Mucosa of gallbladder (tissue), 1 donor: ENCODE data around the gene KRTAP9-2. TPM values are rescaled to one million over a fixed set of nuclear protein-coding genes. Genes with fewer than 3 reads are reported as not detected.
"Not testable (repeated sequence)": the region's sequence is repeated elsewhere in the genome, so short reads cannot be mapped to it uniquely, and the experiment has no call there.

Experiments
- DNase-seq: peaks from one replicate; pipeline ENCODE4 v3.0.0-alpha.2; 2020; ENCODE audit warnings: low spot score
- total RNA-seq: library from RNA; stranded (reverse); gene quantifications from one replicate; pipeline ENCODE4 v1.2.1, GENCODE V29; 2021
- donor health status: DM: no; HTN: no; CAD: no.

The KRTAP9-2 gene
- total RNA-seq, 1 donor from 2014 or later, result not detected

GRCh38 chr17:41237116-41237515 is 10.7 kb downstream of the KRTAP9-2 start:
- not testable (repeated sequence) for DNase-seq

GRCh38 chr17:41237949-41238437 is 11.5 kb downstream of the KRTAP9-2 start, which contains the start of gene KRTAP9-8:
KRTAP9-8 (plus strand) TSS chr17:41237999; CDS start chr17:41238052, 53 bp downstream.
- DNase-seq, result not testable (repeated sequence)

GRCh38 chr17:41246995-41247787 is 20.7 kb downstream of the KRTAP9-2 start:
- not testable (repeated sequence) for DNase-seq

GRCh38 chr17:41249637-41250240 is 23.3 kb downstream of the KRTAP9-2 start, which contains the start of gene KRTAP9-4:
KRTAP9-4 (plus strand) TSS chr17:41249687; CDS start chr17:41249721, 34 bp downstream.
- DNase-seq, result not testable (repeated sequence)

- DNase-seq, result no peak
Measured at GRCh38 chr17:41251261-41251660, 24.8 kb downstream of the KRTAP9-2 start.

GRCh38 chr17:41254861-41255260 is 28.4 kb downstream of the KRTAP9-2 start:
- DNase-seq, result no peak

GRCh38 chr17:41255381-41256290 is 29.2 kb downstream of the KRTAP9-2 start, which contains the start of gene KRTAP9-9:
KRTAP9-9 (plus strand) TSS chr17:41255384.
- not testable (repeated sequence) for DNase-seq

GRCh38 chr17:41256291-41256685 is 29.8 kb downstream of the KRTAP9-2 start:
- DNase-seq, result no peak

- no peak for DNase-seq
Measured at GRCh38 chr17:41258406-41258805, 32.0 kb downstream of the KRTAP9-2 start.

GRCh38 chr17:41263212-41263611 is 36.8 kb downstream of the KRTAP9-2 start:
- DNase-seq, result no peak

- no peak for DNase-seq
Measured at GRCh38 chr17:41264599-41264998, 38.2 kb downstream of the KRTAP9-2 start.

GRCh38 chr17:41265078-41265477 is 38.6 kb downstream of the KRTAP9-2 start, which contains the start of gene KRTAP9-6:
KRTAP9-6 (plus strand) TSS chr17:41265378; CDS start chr17:41265378, 0 bp downstream.
- no peak for DNase-seq

GRCh38 chr17:41267711-41268110 is 41.3 kb downstream of the KRTAP9-2 start:
- DNase-seq, result no peak

GRCh38 chr17:41271323-41271722 is 44.9 kb downstream of the KRTAP9-2 start:
- not testable (repeated sequence) for DNase-seq

- no peak for DNase-seq
Measured at GRCh38 chr17:41271858-41272257, 45.4 kb downstream of the KRTAP9-2 start.

- not testable (repeated sequence) for DNase-seq
Measured at GRCh38 chr17:41275648-41276190, 49.3 kb downstream of the KRTAP9-2 start, which contains the start of gene KRTAP9-7. KRTAP9-7 (plus strand) TSS chr17:41275698; CDS start chr17:41275698, 0 bp downstream.

Other genes with a start within 250 kb of the KRTAP9-2 start
- not detected for gene KRT40, start 242.3 kb upstream of the KRTAP9-2 start, total RNA-seq
- not detected for gene KRTAP3-3, start 232.5 kb upstream of the KRTAP9-2 start, total RNA-seq
- gene KRTAP3-2, start 226.7 kb upstream of the KRTAP9-2 start, total RNA-seq, result not detected
- gene KRTAP3-1, start 217.5 kb upstream of the KRTAP9-2 start, total RNA-seq, result not detected
- not detected for gene KRTAP1-5, start 199.4 kb upstream of the KRTAP9-2 start, total RNA-seq
- not detected for gene KRTAP1-4, start 196.5 kb upstream of the KRTAP9-2 start, total RNA-seq
- gene KRTAP1-3, start 191.8 kb upstream of the KRTAP9-2 start, total RNA-seq, result not detected
- not detected for gene KRTAP1-1, start 185.2 kb upstream of the KRTAP9-2 start, total RNA-seq
- not detected for gene KRTAP2-1, start 179.3 kb upstream of the KRTAP9-2 start, total RNA-seq
- gene KRTAP2-2, start 171.4 kb upstream of the KRTAP9-2 start, total RNA-seq, result not detected
- gene KRTAP2-3, start 166.5 kb upstream of the KRTAP9-2 start, total RNA-seq, result not detected
- not detected for gene KRTAP2-4, start 160.8 kb upstream of the KRTAP9-2 start, total RNA-seq
- not detected for gene KRTAP4-7, start 142.5 kb upstream of the KRTAP9-2 start, total RNA-seq
- gene KRTAP4-8, start 128.5 kb upstream of the KRTAP9-2 start, total RNA-seq, result not detected
- gene KRTAP4-16, start 124.4 kb upstream of the KRTAP9-2 start, total RNA-seq, result not detected
- gene KRTAP4-9, start 121.3 kb upstream of the KRTAP9-2 start, total RNA-seq, result not detected
- not detected for gene KRTAP4-11, start 108.3 kb upstream of the KRTAP9-2 start, total RNA-seq
- not detected for gene KRTAP4-12, start 102.5 kb upstream of the KRTAP9-2 start, total RNA-seq
- gene KRTAP4-6, start 86.1 kb upstream of the KRTAP9-2 start, total RNA-seq, result not detected
- not detected for gene KRTAP4-5, start 76.8 kb upstream of the KRTAP9-2 start, total RNA-seq
- gene KRTAP4-4, start 65.9 kb upstream of the KRTAP9-2 start, total RNA-seq, result not detected
- not detected for gene KRTAP4-3, start 58.4 kb upstream of the KRTAP9-2 start, total RNA-seq
- gene KRTAP4-2, start 48.4 kb upstream of the KRTAP9-2 start, total RNA-seq, result not detected
- gene KRTAP4-1, start 41.7 kb upstream of the KRTAP9-2 start, total RNA-seq, result not detected
- not detected for gene KRTAP9-1, start 36.8 kb upstream of the KRTAP9-2 start, total RNA-seq
- gene KRTAP9-3, start 5.8 kb downstream of the KRTAP9-2 start, total RNA-seq, result not detected
- gene KRTAP9-8, start 11.4 kb downstream of the KRTAP9-2 start, total RNA-seq, result not detected
- not detected for gene KRTAP9-4, start 23.0 kb downstream of the KRTAP9-2 start, total RNA-seq
- not detected for gene KRTAP9-9, start 28.7 kb downstream of the KRTAP9-2 start, total RNA-seq
- gene KRTAP9-6, start 38.7 kb downstream of the KRTAP9-2 start, total RNA-seq, result not detected
- gene KRTAP9-7, start 49.0 kb downstream of the KRTAP9-2 start, total RNA-seq, result not detected
- gene KRTAP29-1, start 76.2 kb downstream of the KRTAP9-2 start, total RNA-seq, result not detected
- not detected for gene KRTAP16-1, start 82.7 kb downstream of the KRTAP9-2 start, total RNA-seq
- gene KRTAP17-1, start 89.1 kb downstream of the KRTAP9-2 start, total RNA-seq, result not detected
- gene KRT33A, start 124.2 kb downstream of the KRTAP9-2 start, total RNA-seq, result not detected
- not detected for gene KRT33B, start 143.2 kb downstream of the KRTAP9-2 start, total RNA-seq
- not detected for gene KRT34, start 155.7 kb downstream of the KRTAP9-2 start, total RNA-seq
- not detected for gene KRT31, start 171.0 kb downstream of the KRTAP9-2 start, total RNA-seq
- not detected for gene KRT37, start 197.9 kb downstream of the KRTAP9-2 start, total RNA-seq
- gene KRT38, start 214.3 kb downstream of the KRTAP9-2 start, total RNA-seq, result not detected
- not detected for gene KRT32, start 240.7 kb downstream of the KRTAP9-2 start, total RNA-seq